PC-3 (cell line): ENCODE measurements around the gene WNT7B. TPM values are rescaled to one million over a fixed set of nuclear protein-coding genes. Genes with fewer than 3 reads are reported as not detected.

Source experiments
- ATAC-seq: fragments of 200-7000 bp; cut with Tn5 transposase; 2 replicates; pipeline ENCODE4 v1.9.1; 2020; ENCODE audit warnings: mild to moderate bottlenecking, moderate library complexity
- BruUV-seq: library from RNA; stranded (reverse); fragments of 400-500 nt; replicated peaks from 2 replicates; lab custom pipeline; 2021; lab: Mats Ljungman, UMichigan
- CTCF ChIA-PET: fragments of 300-600 bp; sonication (Branson Sonifier 250); formaldehyde crosslinking; loops from one replicate; lab custom pipeline; 2022; ENCODE audit warnings: antibody characterized with exemption; lab: Charles Lee
- POLR2A ChIA-PET: fragments of 300-600 bp; sonication (Branson Sonifier 250); formaldehyde crosslinking; loops from one replicate; lab custom pipeline; 2022; ENCODE audit warnings: antibody characterized with exemption; ENCODE audit not compliant: unreplicated experiment; lab: Charles Lee
- DNase-seq: peaks from one replicate; pipeline ENCODE4 v3.0.0-alpha.2; 2015
- H2AFZ ChIP-seq: fragments of 300-600 bp; sonication (generic); 2 replicates; pipeline ENCODE4 v1.6.0; 2016; ENCODE audit warnings: antibody characterized with exemption, low read length
- H3F3A ChIP-seq: fragments of 300-600 bp; sonication (generic); one replicate; pipeline ENCODE4 v1.6.0; 2017; ENCODE audit warnings: antibody characterized with exemption, low read length, control low read depth, mild to moderate bottlenecking; ENCODE audit not compliant: unreplicated experiment
- H3K27ac ChIP-seq: fragments of 300-600 bp; sonication (generic); 2 replicates; pipeline ENCODE4 v1.5.1; 2016; ENCODE audit warnings: mild to moderate bottlenecking, low read length
- H3K27me3 ChIP-seq: fragments of 300-600 bp; sonication (generic); 2 replicates; pipeline ENCODE4 v1.6.1; 2016; ENCODE audit warnings: low read length, mixed read lengths
- H3K36me3 ChIP-seq: fragments of 300-600 bp; sonication (generic); 2 replicates; pipeline ENCODE4 v1.6.1; 2016; ENCODE audit warnings: low read depth, mixed run types, low read length, mixed read lengths
- H3K4me1 ChIP-seq: fragments of 300-600 bp; sonication (generic); 2 replicates; pipeline ENCODE4 v1.5.1; 2016; ENCODE audit warnings: low read length; ENCODE audit not compliant: insufficient read depth
- H3K4me2 ChIP-seq: fragments of 300-600 bp; sonication (generic); 2 replicates; pipeline ENCODE4 v1.6.0; 2016; ENCODE audit warnings: low read length
- H3K4me3 ChIP-seq: fragments of 300-600 bp; sonication (generic); 2 replicates; pipeline ENCODE4 v1.5.1; 2016; ENCODE audit warnings: mild to moderate bottlenecking, low read length, mixed read lengths
- H3K79me2 ChIP-seq: fragments of 300-600 bp; sonication (generic); 2 replicates; pipeline ENCODE4 v1.6.1; 2017; ENCODE audit warnings: low read length, mixed read lengths
- H3K9ac ChIP-seq: fragments of 300-600 bp; sonication (generic); 2 replicates; pipeline ENCODE4 v1.6.0; 2016; ENCODE audit warnings: mild to moderate bottlenecking, low read length
- H3K9me2 ChIP-seq: fragments of 300-600 bp; sonication (generic); replicated peaks from 2 replicates; pipeline ENCODE4 v1.6.1; 2016; ENCODE audit warnings: mixed run types, low read length, mixed read lengths
- H3K9me3 ChIP-seq: fragments of 300-600 bp; sonication (generic); 2 replicates; pipeline ENCODE4 v1.6.1; 2016; ENCODE audit warnings: low read length, mixed read lengths
- H4K20me1 ChIP-seq: fragments of 300-600 bp; sonication (generic); 2 replicates; pipeline ENCODE4 v1.6.1; 2016; ENCODE audit warnings: low read length, mixed read lengths
- CTCF ChIP-seq: fragments of 300-600 bp; sonication (generic); conservative IDR thresholded peaks from 2 replicates; pipeline ENCODE4 v1.5.1; 2017; ENCODE audit warnings: antibody characterized with exemption, low read depth, mild to moderate bottlenecking, low read length
- EZH2 ChIP-seq: fragments of 300-600 bp; sonication (generic); IDR thresholded peaks from one replicate; pipeline ENCODE4 v1.6.1; 2017; ENCODE audit warnings: antibody characterized with exemption, mild to moderate bottlenecking, low read length; ENCODE audit not compliant: unreplicated experiment
- EZH2phosphoT487 ChIP-seq: fragments of 300-600 bp; sonication (generic); IDR thresholded peaks from 2 replicates; pipeline ENCODE4 v1.6.1; 2018; ENCODE audit warnings: mild to moderate bottlenecking, antibody characterized with exemption, low read length, borderline replicate concordance
- intact Hi-C: fragments of 100-400 bp; cut with micrococcal nuclease; formaldehyde crosslinking; loops from 2 replicates; pipeline ENCODE4 v1.9.0; 2023
- total RNA-seq: library from RNA; depleted of rRNA; stranded (reverse); fragments of >200 nt; gene quantifications from 2 replicates; pipeline ENCODE4 v1.2.3, GENCODE V29; 2014

WNT7B gene
- total RNA-seq, 1 experiment from 2014 or later = 42.0 TPM

DNA sequence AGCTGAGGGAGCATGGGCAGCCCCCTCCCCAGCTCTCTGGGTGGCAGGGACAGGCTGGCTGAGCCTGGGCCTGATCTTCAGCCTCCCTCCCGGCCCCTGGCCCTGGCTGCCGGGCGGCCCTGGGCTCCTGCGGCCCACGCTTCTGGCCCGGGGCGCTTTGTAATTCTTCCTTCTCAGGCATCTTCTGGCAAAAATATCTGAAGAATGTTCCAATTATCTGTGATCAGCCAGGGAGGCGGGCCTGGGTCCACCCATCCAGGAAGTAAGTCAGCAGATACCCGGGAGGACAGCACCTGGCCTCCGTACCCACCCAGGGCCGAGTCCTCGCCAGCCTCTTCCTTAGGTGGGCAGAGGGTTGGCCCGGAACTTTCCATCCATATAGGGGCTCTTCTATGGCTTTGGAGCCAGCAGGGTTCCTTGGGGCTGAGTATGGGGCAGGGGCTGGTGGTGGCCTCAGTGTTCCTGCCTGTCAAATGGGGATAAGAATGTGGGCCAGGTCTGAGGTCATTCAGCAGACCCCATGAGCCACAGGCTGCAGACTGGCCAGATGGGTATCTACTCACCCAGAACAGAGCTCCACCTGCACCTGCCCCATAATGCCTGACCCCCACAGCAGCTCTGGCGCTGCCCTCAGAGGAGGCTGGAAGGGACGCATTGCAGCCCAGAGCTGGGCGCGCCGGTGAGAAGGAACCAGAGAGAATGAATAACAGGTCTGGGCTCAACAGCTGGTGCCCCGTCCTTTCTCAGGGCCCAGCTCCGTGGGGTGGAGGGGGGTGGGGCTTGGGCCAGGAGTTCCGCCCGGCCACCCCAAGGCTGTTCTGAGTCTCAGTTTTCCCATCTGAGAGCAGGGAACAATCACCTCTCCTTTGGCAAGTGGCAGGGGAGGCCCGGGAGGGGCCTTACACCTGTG, 16.2 kb downstream of the WNT7B start:
- CTCF ChIA-PET = no interaction called here

DNA sequence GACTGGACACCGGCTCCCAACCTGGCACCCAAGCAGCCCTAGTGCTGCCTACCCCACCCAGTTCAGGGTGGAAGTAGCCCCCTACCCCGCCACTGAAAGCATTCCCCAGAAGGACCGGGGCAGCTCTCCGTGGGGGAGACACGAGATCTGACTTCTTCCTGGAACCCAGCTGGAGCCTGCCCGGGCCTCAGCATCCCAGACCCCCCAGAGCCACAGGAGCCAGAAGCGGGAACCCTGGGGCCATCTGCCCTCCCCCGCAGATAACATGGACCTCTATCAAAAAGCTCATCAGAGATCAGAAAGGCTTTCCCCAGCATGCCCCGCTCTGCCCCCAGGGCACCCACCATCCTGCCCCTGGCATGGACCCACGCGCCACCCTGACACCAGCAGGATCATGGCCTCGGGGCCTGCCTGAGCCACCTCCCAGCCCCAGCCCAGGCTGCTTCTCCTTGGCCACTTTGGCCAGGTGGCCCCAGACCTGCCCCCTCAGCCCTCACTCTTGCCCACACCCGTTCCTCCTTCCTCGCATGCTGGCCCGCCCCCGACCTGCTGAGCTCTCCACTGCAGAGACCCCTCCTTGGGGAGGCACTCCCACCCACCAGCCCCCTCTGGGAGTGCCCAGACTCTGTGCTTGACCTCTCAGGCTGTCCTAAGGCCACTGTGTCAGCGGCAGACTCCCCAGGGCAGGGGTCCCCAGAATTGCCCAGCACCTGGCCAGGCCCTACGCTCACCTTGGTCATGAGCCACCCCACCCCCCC, 17.1 kb downstream of the WNT7B start:
- peaks cover 16% of the 10 kb centered on the region for H4K20me1 ChIP-seq
- CTCF ChIA-PET = no interaction called here
- H3K9me3 ChIP-seq = no peaks in the 10 kb centered on the region
- TF ChIP-seq EZH2 (no peak), EZH2phosphoT487 (no peak), CTCF (no peak)
- DNase-seq = no peak
- no peak overlapping the region for H3K4me2 ChIP-seq
- no peaks in the 10 kb centered on the region for H3K4me1 ChIP-seq
- H3K79me2 ChIP-seq = peaks cover 68% of the 10 kb centered on the region
- H3K4me3 ChIP-seq = no peak overlapping the region
- no peak overlapping the region for H3K9ac ChIP-seq
- no TSS peak for BruUV-seq
- H3K9me2 ChIP-seq = no peaks in the 10 kb centered on the region
- no peak overlapping the region for H2AFZ ChIP-seq
- H3K27me3 ChIP-seq = no peaks in the 10 kb centered on the region
- intact Hi-C loops = no loop called here
- POLR2A ChIA-PET = no interaction called here
- H3F3A ChIP-seq = no peaks in the 10 kb centered on the region
- no peak overlapping the region for H3K27ac ChIP-seq
- no peaks in the 10 kb centered on the region for H3K36me3 ChIP-seq
- no peak for ATAC-seq

More for the DNA sequence above, 16.2 kb downstream of the WNT7B start:
- TF ChIP-seq CTCF (no peak), EZH2 (no peak), EZH2phosphoT487 (no peak)
- Histone ChIP-seq H3K9me3 (no peaks in the 10 kb centered on the region), H3K36me3 (no peaks in the 10 kb centered on the region), H3K4me1 (no peaks in the 10 kb centered on the region), H3K27me3 (no peaks in the 10 kb centered on the region), H3K9me2 (no peaks in the 10 kb centered on the region), H3K27ac (no peak overlapping the region), H2AFZ (no peak overlapping the region), H4K20me1 (peaks cover 23% of the 10 kb centered on the region), H3K9ac (no peak overlapping the region), H3F3A (no peaks in the 10 kb centered on the region), H3K4me2 (no peak overlapping the region), H3K4me3 (no peak overlapping the region), H3K79me2 (peaks cover 72% of the 10 kb centered on the region)
- BruUV-seq = no TSS peak
- DNase-seq (no peak), ATAC-seq (no peak)
- intact Hi-C loops = no loop called here
- POLR2A ChIA-PET = no interaction called here
